Endothelial cell of umbilical vein (primary cell): ENCODE measurements around the gene DYNLT2. TPM values are rescaled to one million over a fixed set of nuclear protein-coding genes. Genes with fewer than 3 reads are reported as not detected.

Experiments
- BruUV-seq: library from RNA; stranded (reverse); fragments of 400-500 nt; replicated peaks from 2 replicates; lab custom pipeline; 2021; lab: Mats Ljungman, UMichigan
- CTCF ChIA-PET: fragments of 300-600, 350-600 bp; sonication (Branson Sonifier 250); formaldehyde crosslinking; loops from one replicate; lab custom pipeline; 2021; ENCODE audit warnings: antibody characterized with exemption, inconsistent platforms; lab: Charles Lee
- POLR2A ChIA-PET: fragments of 300-600, 350-600 bp; sonication (Branson Sonifier 250); formaldehyde crosslinking; loops from one replicate; lab custom pipeline; 2021; ENCODE audit warnings: antibody characterized with exemption, inconsistent platforms; lab: Charles Lee
- DNase-seq: peaks from one replicate; pipeline ENCODE4 v3.0.0-alpha.2; 2011; ENCODE audit warnings: low read depth, low spot score
- FAIRE-seq: peaks from 2 replicates; lab custom pipeline; 2011; peaks lifted over from hg19 to GRCh38; lab: Jason Lieb, UNC
- H2AFZ ChIP-seq: 2 replicates; pipeline ENCODE4 v1.6.0; 2012; ENCODE audit warnings: low read depth, low read length, control low read depth, inconsistent platforms
- H3K27ac ChIP-seq: 2 replicates; pipeline ENCODE4 v1.5.1; 2011; ENCODE audit warnings: low read depth, mild to moderate bottlenecking, control low read depth, low read length, moderate library complexity; ENCODE audit not compliant: insufficient read depth
- H3K27me3 ChIP-seq, 2 experiments: 2 replicates each; pipeline versions ENCODE4 v1.6.0 to v1.6.1; 2011; ENCODE audit warnings: low read length in 2 of 2, mixed read lengths in 1 of 2; ENCODE audit not compliant: control insufficient read depth in 2 of 2, insufficient read depth in 2 of 2
- H3K36me3 ChIP-seq, 2 experiments: 2 replicates in 1 of 2; 3 replicates in 1 of 2; pipeline ENCODE4 v1.5.1; 2011; ENCODE audit warnings: low read length in 2 of 2, mild to moderate bottlenecking in 1 of 2, moderate library complexity in 1 of 2; ENCODE audit not compliant: control insufficient read depth in 2 of 2, insufficient read depth in 2 of 2; ENCODE audit errors: extremely low read depth in 1 of 2
- H3K4me1 ChIP-seq: 3 replicates; pipeline ENCODE4 v1.5.1; 2011; ENCODE audit warnings: mild to moderate bottlenecking, low read length; ENCODE audit not compliant: control insufficient read depth, insufficient read depth; ENCODE audit errors: extremely low read depth
- H3K4me2 ChIP-seq: 2 replicates; pipeline ENCODE4 v1.6.1; 2011; ENCODE audit warnings: low read length, control low read depth, mixed read lengths; ENCODE audit not compliant: insufficient read depth
- H3K4me3 ChIP-seq, 3 experiments: fragments of 200-600 bp in 1 of 3; sonication (generic), shearing (Covaris generic) in 1 of 3; replicated peaks in 1 of 3; 2 replicates each; pipeline ENCODE4 v1.5.1; 2011 to 2016; ENCODE audit warnings: control low read depth in 3 of 3, low read length in 3 of 3, mild to moderate bottlenecking in 2 of 3, inconsistent platforms in 1 of 3, low read depth in 1 of 3, moderate library complexity in 1 of 3; ENCODE audit not compliant: insufficient read depth in 1 of 3
- H3K79me2 ChIP-seq: 2 replicates; pipeline ENCODE4 v1.6.0; 2012; ENCODE audit warnings: low read length, inconsistent platforms; ENCODE audit not compliant: control insufficient read depth, insufficient read depth
- H3K9ac ChIP-seq: replicated peaks from 2 replicates; pipeline ENCODE3; 2011; ENCODE audit warnings: low read length, control low read depth; ENCODE audit not compliant: insufficient read depth; ENCODE audit errors: extremely low read depth
- H3K9me1 ChIP-seq: replicated peaks from 3 replicates; pipeline ENCODE4 v1.6.0; 2011; ENCODE audit warnings: mild to moderate bottlenecking, low read length; ENCODE audit not compliant: control insufficient read depth, insufficient read depth; ENCODE audit errors: extremely low read depth
- H3K9me3 ChIP-seq: replicated peaks from 2 replicates; pipeline ENCODE4 v1.5.1; 2012; ENCODE audit warnings: low read length, inconsistent platforms; ENCODE audit not compliant: control insufficient read depth, insufficient read depth
- H4K20me1 ChIP-seq: replicated peaks from 2 replicates; pipeline ENCODE3; 2011; ENCODE audit warnings: mild to moderate bottlenecking, low read length; ENCODE audit not compliant: control insufficient read depth, insufficient read depth; ENCODE audit errors: extremely low read depth
- CTCF ChIP-seq, 2 donors: IDR thresholded peaks; 1 replicate in 1 of 2; 2 replicates in 1 of 2; pipeline ENCODE4 v1.5.1; 2011; ENCODE audit warnings: low read length in 2 of 2, mild to moderate bottlenecking in 2 of 2, moderate library complexity in 2 of 2, control low read depth in 1 of 2, inconsistent platforms in 1 of 2, low read depth in 1 of 2; ENCODE audit not compliant: insufficient read depth in 1 of 2; ENCODE audit errors: extremely low read depth in 1 of 2
- EZH2 ChIP-seq: IDR thresholded peaks from 2 replicates; pipeline ENCODE4 v1.6.1; 2012; ENCODE audit warnings: borderline replicate concordance, low read depth, mild to moderate bottlenecking, moderate library complexity, low read length, inconsistent platforms; ENCODE audit not compliant: severe bottlenecking
- FOS ChIP-seq: IDR thresholded peaks from 2 replicates; pipeline ENCODE4 v1.6.1; 2011; ENCODE audit warnings: mild to moderate bottlenecking, low read length, moderate library complexity, borderline replicate concordance; ENCODE audit not compliant: insufficient read depth
- GATA2 ChIP-seq: IDR thresholded peaks from 2 replicates; pipeline ENCODE4 v1.7.0; 2011; ENCODE audit warnings: low read depth, mild to moderate bottlenecking, moderate library complexity, mixed read lengths, low read length; ENCODE audit not compliant: insufficient read length, insufficient read depth
- JUN ChIP-seq: IDR thresholded peaks from 2 replicates; pipeline ENCODE4 v1.6.1; 2011; ENCODE audit warnings: borderline replicate concordance, low read depth; ENCODE audit not compliant: insufficient read length, insufficient read depth
- MYC ChIP-seq: IDR thresholded peaks from one replicate; pipeline ENCODE4 v1.6.1; 2011; ENCODE audit warnings: mild to moderate bottlenecking, low read depth, low read length
- POLR2A ChIP-seq: IDR thresholded peaks from 2 replicates; pipeline ENCODE4 v1.6.1; 2012; ENCODE audit warnings: low read depth, mild to moderate bottlenecking, control low read depth, low read length
- POLR2AphosphoS5 ChIP-seq: IDR thresholded peaks from 2 replicates; pipeline ENCODE4 v1.6.1; 2012; ENCODE audit warnings: low read depth, mild to moderate bottlenecking, control low read depth, low read length, moderate library complexity; ENCODE audit not compliant: insufficient read depth
- dilution Hi-C: fragments of 300-500 bp; cut with MboI; formaldehyde crosslinking; loops from one replicate; pipeline ENCODE4 v1.15.0; 2019; ENCODE audit warnings: low sequenced_read_pairs; ENCODE audit not compliant: extremely low pct_ligation_motif_present
- intact Hi-C: fragments of 100-400 bp; cut with micrococcal nuclease; formaldehyde crosslinking; loops from one replicate; pipeline ENCODE4 v1.10.0; 2022
- polyA plus RNA-seq, 4 experiments: library from polyadenylated mRNA; depleted of rRNA in 3 of 4; stranded (reverse) in 3 of 4; unstranded in 1 of 4; fragments of >200 nt; gene quantifications; 2 replicates each; pipeline versions ENCODE4 v1.2.1 to v1.2.3, GENCODE V29; 2011 to 2012; ENCODE audit warnings: missing spikeins in 1 of 4
- total RNA-seq: library from RNA; stranded (reverse); gene quantifications from 2 replicates; pipeline ENCODE4 v1.2.3, GENCODE V29; 2021
- TF ChIP-seq, protein P1 (sequence below): IDR thresholded peaks from 2 replicates; pipeline ENCODE4 v1.6.1; 2011; ENCODE audit not compliant: insufficient read depth, insufficient read length

DYNLT2 gene
- total and polyA plus RNA-seq, 2 donors (not counting 3 experiments of a cell fraction or from before 2014, with no cell fraction given): 0.39 to 0.88 TPM

GRCh38 chr6:169692516-169692915 is 58.9 kb downstream of the DYNLT2 start:
- peaks cover 3% of the 10 kb centered on the region for H3K4me1 ChIP-seq
- peaks cover 4% of the 10 kb centered on the region for H3K79me2 ChIP-seq
- DNase-seq (no peak), FAIRE-seq (no peak)
- H3K9me1 ChIP-seq: no peaks in the 10 kb centered on the region
- H3K36me3 ChIP-seq: peaks cover 0 to 2% of the 10 kb centered on the region in 2 experiments
- H2AFZ ChIP-seq: no peak overlapping the region
- H4K20me1 ChIP-seq: no peaks in the 10 kb centered on the region
- H3K4me2 ChIP-seq: no peak overlapping the region
- H3K9me3 ChIP-seq: no peaks in the 10 kb centered on the region
- no peak overlapping the region for H3K27ac ChIP-seq
- ChIA-PET CTCF (interaction anchor here (1.5 kb wide), 1 partner anchor 9 kb away, joined by 7 read pairs; the partner anchor contains the start of genes C6orf120 and WDR27), POLR2A (no interaction called here)
- intact Hi-C loops: no loop called here
- TF ChIP-seq POLR2A (no peak), FOS (no peak), MYC (no peak), JUN (no peak), EZH2 (no peak), POLR2AphosphoS5 (no peak)
- TF ChIP-seq, protein P1, sequence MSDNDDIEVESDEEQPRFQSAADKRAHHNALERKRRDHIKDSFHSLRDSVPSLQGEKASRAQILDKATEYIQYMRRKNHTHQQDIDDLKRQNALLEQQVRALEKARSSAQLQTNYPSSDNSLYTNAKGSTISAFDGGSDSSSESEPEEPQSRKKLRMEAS: no peak
- no TSS peak for BruUV-seq
- no peak overlapping the region for H3K9ac ChIP-seq
- no peaks in the 10 kb centered on the region for H3K27me3 ChIP-seq
- dilution Hi-C loops: no loop called here
- H3K4me3 ChIP-seq: no peak overlapping the region

GRCh38 chr6:169691260-169691659 is 60.1 kb downstream of the DYNLT2 start:
- H3K4me1 ChIP-seq: no peaks in the 10 kb centered on the region
- no peak overlapping the region for H3K27ac ChIP-seq
- no peaks in the 10 kb centered on the region for H3K9me3 ChIP-seq
- no peak for DNase-seq
- intact Hi-C loops (no loop called here), dilution Hi-C loops (no loop called here)
- no peak for TF ChIP-seq POLR2AphosphoS5
- TF ChIP-seq MYC: no peak
- TF ChIP-seq GATA2: no peak
- TF ChIP-seq, protein P1: no peak
- TF ChIP-seq CTCF (IDR thresholded peaks at IDR 0.05; ENCODE audit: extremely low read depth in 1 of 2, insufficient read depth in 1 of 2, low read depth in 1 of 2, low read length in 2 of 2): no peak
- TF ChIP-seq POLR2A: no peak
- no peak for TF ChIP-seq JUN
- TF ChIP-seq EZH2: no peak
- TF ChIP-seq FOS: no peak
- no peak overlapping the region for H2AFZ ChIP-seq
- BruUV-seq: no TSS peak
- no peak for FAIRE-seq
- no peaks in the 10 kb centered on the region for H3K27me3 ChIP-seq
- H3K9ac ChIP-seq: no peak overlapping the region
- H3K4me2 ChIP-seq: no peak overlapping the region
- H3K9me1 ChIP-seq: no peaks in the 10 kb centered on the region
- no peak overlapping the region for H3K4me3 ChIP-seq
- peaks cover 0 to 2% of the 10 kb centered on the region in 2 experiments for H3K36me3 ChIP-seq
- ChIA-PET CTCF (no interaction called here), POLR2A (no interaction called here)
- H4K20me1 ChIP-seq: no peaks in the 10 kb centered on the region
- peaks cover 2% of the 10 kb centered on the region for H3K79me2 ChIP-seq
